ENCODE data around the gene POC5.
A peak's percentile ranks its signal among the peaks of the same experiment; 100 is the strongest.
"Not testable (repeated sequence)": the region's sequence is repeated elsewhere in the genome, so short reads cannot be mapped to it uniquely, and the experiment has no call there.

POC5 gene

DNA sequence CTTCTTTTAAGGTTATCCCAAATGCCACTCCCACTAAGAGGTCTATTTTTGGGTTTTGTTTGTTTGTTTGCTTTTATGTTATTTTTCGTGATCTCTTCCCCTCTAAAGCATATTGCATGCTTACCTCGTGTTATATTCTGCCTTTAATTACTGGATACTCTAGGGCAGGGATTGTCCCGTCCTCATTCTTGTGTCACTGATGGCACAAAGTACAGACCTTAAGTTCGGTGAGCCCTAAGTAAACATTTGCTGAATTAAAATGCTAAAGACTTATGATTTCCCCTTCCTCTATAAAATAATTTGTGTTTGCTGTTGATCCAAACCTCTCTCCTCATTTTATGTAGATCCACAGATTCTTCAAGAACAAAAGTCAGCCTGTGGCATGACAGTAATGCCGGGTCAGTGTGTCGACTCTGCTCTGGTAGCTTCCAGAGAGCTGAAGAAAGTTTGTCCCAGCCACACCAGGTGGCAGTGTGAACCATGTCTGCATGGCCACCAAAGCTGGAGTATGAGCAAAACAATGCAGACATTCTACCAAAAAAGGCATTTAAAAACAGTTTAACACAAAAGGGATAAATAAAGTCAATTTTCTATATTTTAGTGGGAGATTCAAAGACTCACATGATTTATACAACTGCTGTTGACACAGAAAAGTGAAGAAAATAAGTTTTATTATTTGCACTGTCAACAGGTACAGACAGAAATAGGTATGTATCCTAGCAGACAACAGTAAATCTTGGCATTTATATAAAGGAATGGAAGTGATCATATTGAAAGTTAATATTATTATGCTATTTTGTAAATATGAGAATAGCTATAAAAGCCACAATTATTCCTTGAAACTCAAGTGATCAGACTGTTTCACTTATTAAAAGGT is 17.9 kb upstream of the POC5 start:
- TF ChIP-seq, protein P1, sequence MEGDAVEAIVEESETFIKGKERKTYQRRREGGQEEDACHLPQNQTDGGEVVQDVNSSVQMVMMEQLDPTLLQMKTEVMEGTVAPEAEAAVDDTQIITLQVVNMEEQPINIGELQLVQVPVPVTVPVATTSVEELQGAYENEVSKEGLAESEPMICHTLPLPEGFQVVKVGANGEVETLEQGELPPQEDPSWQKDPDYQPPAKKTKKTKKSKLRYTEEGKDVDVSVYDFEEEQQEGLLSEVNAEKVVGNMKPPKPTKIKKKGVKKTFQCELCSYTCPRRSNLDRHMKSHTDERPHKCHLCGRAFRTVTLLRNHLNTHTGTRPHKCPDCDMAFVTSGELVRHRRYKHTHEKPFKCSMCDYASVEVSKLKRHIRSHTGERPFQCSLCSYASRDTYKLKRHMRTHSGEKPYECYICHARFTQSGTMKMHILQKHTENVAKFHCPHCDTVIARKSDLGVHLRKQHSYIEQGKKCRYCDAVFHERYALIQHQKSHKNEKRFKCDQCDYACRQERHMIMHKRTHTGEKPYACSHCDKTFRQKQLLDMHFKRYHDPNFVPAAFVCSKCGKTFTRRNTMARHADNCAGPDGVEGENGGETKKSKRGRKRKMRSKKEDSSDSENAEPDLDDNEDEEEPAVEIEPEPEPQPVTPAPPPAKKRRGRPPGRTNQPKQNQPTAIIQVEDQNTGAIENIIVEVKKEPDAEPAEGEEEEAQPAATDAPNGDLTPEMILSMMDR (IDR thresholded peaks at IDR 0.05; ENCODE audit: extremely low read depth, missing control alignments), result peak; percentile 16
- peak; percentile 31 for DNase-seq (ENCODE audit: low spot score)

GRCh38 chr5:75733767-75734166 is 16.5 kb upstream of the POC5 start:
- TF ChIP-seq, protein P1 (IDR thresholded peaks at IDR 0.05; ENCODE audit: extremely low read depth, missing control alignments), result no peak
- no peak for DNase-seq (ENCODE audit: low spot score)

DNA sequence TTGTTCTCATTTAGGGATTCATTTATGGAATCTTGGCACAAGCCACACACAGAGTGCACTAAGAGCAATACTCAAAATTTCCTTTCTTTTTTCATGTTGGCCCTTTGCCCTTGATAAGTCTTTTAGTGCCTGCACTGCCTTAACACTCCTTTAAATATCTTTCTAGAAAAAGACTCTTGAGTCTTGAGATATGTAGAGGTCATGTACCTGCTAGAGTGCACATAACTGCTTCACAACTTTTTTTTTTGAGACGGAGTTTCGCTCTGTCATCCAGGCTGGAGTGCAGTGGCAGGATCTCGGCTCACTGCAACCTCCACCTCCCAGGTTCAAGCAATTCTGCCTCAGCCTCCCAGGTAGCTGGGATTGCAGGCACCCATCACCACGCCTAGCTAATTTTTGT is 14.3 kb upstream of the POC5 start:
- DNase-seq (ENCODE audit: low spot score), result not testable (repeated sequence)

- no peak for DNase-seq (ENCODE audit: low spot score)
- TF ChIP-seq, protein P1 (IDR thresholded peaks at IDR 0.05; ENCODE audit: extremely low read depth, missing control alignments), result no peak
These were observed 12.1 kb upstream of the POC5 start for GRCh38 chr5:75729321-75729720.

DNA sequence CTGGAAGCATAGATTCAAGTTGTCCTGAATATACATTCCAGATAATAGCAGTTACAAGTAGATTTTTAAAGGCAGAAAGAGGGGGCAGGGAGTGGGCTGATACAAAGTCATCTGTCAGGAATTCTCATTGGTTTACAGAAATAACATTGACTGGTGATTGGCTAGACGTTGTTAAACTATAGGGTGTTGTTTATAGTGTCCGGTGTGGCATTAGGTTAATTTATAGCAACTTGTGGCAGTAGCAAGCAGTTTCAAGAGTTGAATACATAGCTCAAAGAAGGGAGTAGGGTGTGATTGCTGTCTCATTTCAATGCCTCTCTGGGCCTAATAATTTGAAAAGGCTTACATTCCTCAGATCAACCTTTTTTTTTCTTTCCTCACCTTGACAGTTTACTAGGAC is 10.7 kb upstream of the POC5 start:
- no peak for DNase-seq (ENCODE audit: low spot score)
- TF ChIP-seq, protein P1 (IDR thresholded peaks at IDR 0.05; ENCODE audit: extremely low read depth, missing control alignments), result no peak

GRCh38 chr5:75726224-75726623 is 9.0 kb upstream of the POC5 start:
- DNase-seq (ENCODE audit: low spot score), result not testable (repeated sequence)

- no peak for DNase-seq (ENCODE audit: low spot score)
- TF ChIP-seq, protein P1 (IDR thresholded peaks at IDR 0.05; ENCODE audit: extremely low read depth, missing control alignments), result no peak
These were observed 6.1 kb upstream of the POC5 start for GRCh38 chr5:75723378-75723777.

DNA sequence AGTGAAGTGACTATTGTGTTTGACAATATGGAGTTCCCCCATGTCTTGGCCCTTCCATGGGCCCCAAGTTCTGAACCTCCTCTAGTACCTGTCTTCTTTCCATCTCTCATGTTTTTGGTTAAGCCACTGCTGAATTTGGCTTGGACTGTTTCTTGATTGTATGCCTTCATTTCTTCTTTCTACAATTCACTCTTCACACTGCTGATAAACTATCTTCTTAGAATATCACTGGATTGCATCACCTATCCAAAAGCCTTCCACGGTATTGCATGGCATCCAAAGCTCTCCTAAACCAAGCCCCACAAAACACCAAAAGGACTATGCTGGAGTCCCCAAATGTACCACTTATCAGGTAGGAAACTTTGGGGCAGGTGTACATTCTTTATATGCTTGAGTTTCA is 4.3 kb upstream of the POC5 start:
- DNase-seq (ENCODE audit: low spot score), result no peak
- TF ChIP-seq, protein P1 (IDR thresholded peaks at IDR 0.05; ENCODE audit: extremely low read depth, missing control alignments), result no peak
